GM23338 (cell line): Measurements from ENCODE around the gene SRSF8. TPM values are rescaled to one million over a fixed set of nuclear protein-coding genes. Genes with fewer than 3 reads are reported as not detected.
"Not testable (repeated sequence)": the region's sequence is repeated elsewhere in the genome, so short reads cannot be mapped to it uniquely, and the experiment has no call there.

Experiments used
- ATAC-seq: fragments of 200-7000 bp; cut with Tn5 transposase; 3 replicates; pipeline ENCODE4 v1.9.1; 2020
- DNase-seq: peaks from one replicate; pipeline ENCODE4 v3.0.0-alpha.2; 2015; ENCODE audit warnings: low spot score
- H2AFZ ChIP-seq: fragments of 200-600 bp; sonication (generic); 2 replicates; pipeline ENCODE4 v1.8.0; 2016; ENCODE audit warnings: antibody characterized with exemption, mild to moderate bottlenecking, moderate library complexity
- H3F3A ChIP-seq: fragments of 200-600 bp; sonication (generic); replicated peaks from 2 replicates; pipeline ENCODE4 v1.8.0; 2017; ENCODE audit warnings: antibody characterized with exemption, mixed run types, low read depth
- H3K27ac ChIP-seq: fragments of 200-600 bp; sonication (generic); 2 replicates; pipeline ENCODE4 v1.6.1; 2016; ENCODE audit warnings: low read depth
- H3K27me3 ChIP-seq: fragments of 200-600 bp; sonication (generic); 2 replicates; pipeline ENCODE4 v1.8.0; 2016; ENCODE audit warnings: mild to moderate bottlenecking, mixed run types, moderate library complexity; ENCODE audit not compliant: insufficient read depth
- H3K36me3 ChIP-seq: fragments of 200-600 bp; sonication (generic); 2 replicates; pipeline ENCODE4 v1.8.0; 2016; ENCODE audit warnings: mild to moderate bottlenecking; ENCODE audit not compliant: insufficient read depth
- H3K4me1 ChIP-seq: fragments of 200-600 bp; sonication (generic); 2 replicates; pipeline ENCODE4 v1.8.0; 2016; ENCODE audit warnings: mild to moderate bottlenecking, moderate library complexity; ENCODE audit not compliant: insufficient read depth
- H3K4me2 ChIP-seq: fragments of 200-600 bp; sonication (generic); 2 replicates; pipeline ENCODE4 v1.7.1; 2017; ENCODE audit warnings: mixed run types
- H3K4me3 ChIP-seq: fragments of 200-600 bp; sonication (generic); 2 replicates; pipeline ENCODE4 v1.6.1; 2016; ENCODE audit warnings: mixed run types
- H3K79me2 ChIP-seq: fragments of 200-600 bp; sonication (generic); replicated peaks from 2 replicates; pipeline ENCODE4 v1.8.0; 2017; ENCODE audit warnings: mild to moderate bottlenecking; ENCODE audit not compliant: insufficient read depth
- H3K9me2 ChIP-seq: fragments of 200-600 bp; sonication (generic); 2 replicates; pipeline ENCODE4 v1.8.0; 2017; ENCODE audit not compliant: insufficient read depth
- H4K20me1 ChIP-seq: fragments of 200-600 bp; sonication (generic); replicated peaks from 2 replicates; pipeline ENCODE4 v1.8.0; 2017; ENCODE audit warnings: mild to moderate bottlenecking; ENCODE audit not compliant: insufficient read depth
- H3K27ac Mint-ChIP-seq: 2 replicates; pipeline ENCODE4 v1.8.0; 2020; ENCODE audit warnings: inconsistent platforms, mild to moderate bottlenecking, moderate library complexity, mixed read lengths
- H3K27me3 Mint-ChIP-seq: 3 replicates; pipeline ENCODE4 v1.8.0; 2022; ENCODE audit warnings: low read depth, mild to moderate bottlenecking, moderate library complexity, mixed read lengths, inconsistent platforms; ENCODE audit not compliant: insufficient read depth, poor library complexity
- H3K36me3 Mint-ChIP-seq: 3 replicates; pipeline ENCODE4 v1.8.0; 2021; ENCODE audit warnings: low read depth, mild to moderate bottlenecking, inconsistent platforms, moderate library complexity, mixed read lengths
- H3K4me1 Mint-ChIP-seq: 3 replicates; pipeline ENCODE4 v1.8.0; 2020; ENCODE audit warnings: mild to moderate bottlenecking, inconsistent platforms, mixed read lengths
- H3K4me3 Mint-ChIP-seq: 3 replicates; pipeline ENCODE4 v1.8.0; 2021; ENCODE audit warnings: moderate library complexity, mild to moderate bottlenecking, inconsistent platforms, mixed read lengths
- H3K9me3 Mint-ChIP-seq: 3 replicates; pipeline ENCODE4 v1.8.0; 2020; ENCODE audit warnings: moderate library complexity, mild to moderate bottlenecking, inconsistent platforms, mixed read lengths
- CREB1 ChIP-seq: fragments of 250-450 bp; sonication (Bioruptor Pico); IDR thresholded peaks from 2 replicates; pipeline ENCODE4 v1.5.0; 2020; ENCODE audit warnings: low read depth, mild to moderate bottlenecking, moderate library complexity
- ETS1 ChIP-seq: IDR thresholded peaks from 2 replicates; pipeline ENCODE4 v1.6.1; 2016; ENCODE audit warnings: antibody characterized with exemption
- POLR2AphosphoS5 ChIP-seq: IDR thresholded peaks from 2 replicates; pipeline ENCODE4 v1.6.1; 2016; ENCODE audit warnings: antibody characterized with exemption, low read depth
- ZNF462 ChIP-seq: fragments of 250-450 bp; sonication (Bioruptor Pico); IDR thresholded peaks from 2 replicates; pipeline ENCODE4 v1.5.0; 2020; ENCODE audit warnings: mild to moderate bottlenecking, moderate library complexity
- polyA plus RNA-seq: library from polyadenylated mRNA; unstranded; fragments of >200 nt; fragmentation: Nextera tagmentation; extraction: Ambion mirVana; gene quantifications from 2 replicates; pipeline ENCODE4 v1.2.1, GENCODE V29; 2016
- total RNA-seq: library from RNA; depleted of rRNA; stranded (reverse); fragments of >200 nt; shearing (Covaris generic); gene quantifications from 2 replicates; pipeline ENCODE4 v1.2.3, GENCODE V29; 2014

SRSF8 gene
- total and polyA plus RNA-seq, 2 experiments from 2014 or later, result 12.6 to 19.9 TPM

GRCh38 chr11:95045812-95046211 lies 20.9 kb upstream of the SRSF8 start (continued):
- no peak for TF ChIP-seq ZNF462 (CRISPR knock-in tag)
- TF ChIP-seq POLR2AphosphoS5, result no peak
- no peak for TF ChIP-seq ETS1
- no peak for TF ChIP-seq CREB1 (CRISPR knock-in tag)

GRCh38 chr11:95049122-95049521 lies 17.6 kb upstream of the SRSF8 start, which contains the start of gene KDM4F:
TSS of gene KDM4F (plus strand) at chr11:95049422.
- not testable (repeated sequence) for H3K27ac Mint-ChIP-seq, ATAC-seq, H4K20me1 ChIP-seq, H3K27ac ChIP-seq, H3K4me1 Mint-ChIP-seq, H3K4me1 ChIP-seq, H3K9me3 Mint-ChIP-seq, H3F3A ChIP-seq, H3K27me3 ChIP-seq, H3K4me2 ChIP-seq, H2AFZ ChIP-seq, H3K4me3 ChIP-seq, H3K36me3 ChIP-seq, DNase-seq, H3K36me3 Mint-ChIP-seq, H3K27me3 Mint-ChIP-seq, H3K4me3 Mint-ChIP-seq, H3K79me2 ChIP-seq, H3K9me2 ChIP-seq
